Adrenal gland (tissue), 5 donors: ENCODE results near the gene RAPGEF4.

Experiments
- CTCF ChIP-seq, 6 experiments: fragments of 450-650 bp in 4 of 6; fragments of 200-600 bp in 2 of 6; sonication (generic) in 1 of 6; IDR thresholded peaks; 1 replicate in 5 of 6; 2 replicates in 1 of 6; pipeline versions ENCODE4 v1.5.1 to v1.8.0; 2016 to 2021; ENCODE audit warnings: antibody characterized with exemption in 6 of 6, mild to moderate bottlenecking in 2 of 6, moderate library complexity in 1 of 6
- POLR2A ChIP-seq, 2 donors: fragments of 450-650 bp; IDR thresholded peaks; one replicate each; pipeline ENCODE4 v1.6.1; 2017; ENCODE audit warnings: antibody characterized with exemption in 2 of 2, mild to moderate bottlenecking in 2 of 2, moderate library complexity in 1 of 2
- donor health status: DM: no; HTN: no; CAD: no.

- TF ChIP-seq POLR2A (IDR thresholded peaks at IDR 0.05) = no peak
- TF ChIP-seq CTCF (IDR thresholded peaks at IDR 0.05) = no peak
Observed at GRCh38 chr2:172945510-172945850, 209.8 kb downstream of the RAPGEF4 start.
